ENCODE data around the gene IHH.

Gene IHH

DNA sequence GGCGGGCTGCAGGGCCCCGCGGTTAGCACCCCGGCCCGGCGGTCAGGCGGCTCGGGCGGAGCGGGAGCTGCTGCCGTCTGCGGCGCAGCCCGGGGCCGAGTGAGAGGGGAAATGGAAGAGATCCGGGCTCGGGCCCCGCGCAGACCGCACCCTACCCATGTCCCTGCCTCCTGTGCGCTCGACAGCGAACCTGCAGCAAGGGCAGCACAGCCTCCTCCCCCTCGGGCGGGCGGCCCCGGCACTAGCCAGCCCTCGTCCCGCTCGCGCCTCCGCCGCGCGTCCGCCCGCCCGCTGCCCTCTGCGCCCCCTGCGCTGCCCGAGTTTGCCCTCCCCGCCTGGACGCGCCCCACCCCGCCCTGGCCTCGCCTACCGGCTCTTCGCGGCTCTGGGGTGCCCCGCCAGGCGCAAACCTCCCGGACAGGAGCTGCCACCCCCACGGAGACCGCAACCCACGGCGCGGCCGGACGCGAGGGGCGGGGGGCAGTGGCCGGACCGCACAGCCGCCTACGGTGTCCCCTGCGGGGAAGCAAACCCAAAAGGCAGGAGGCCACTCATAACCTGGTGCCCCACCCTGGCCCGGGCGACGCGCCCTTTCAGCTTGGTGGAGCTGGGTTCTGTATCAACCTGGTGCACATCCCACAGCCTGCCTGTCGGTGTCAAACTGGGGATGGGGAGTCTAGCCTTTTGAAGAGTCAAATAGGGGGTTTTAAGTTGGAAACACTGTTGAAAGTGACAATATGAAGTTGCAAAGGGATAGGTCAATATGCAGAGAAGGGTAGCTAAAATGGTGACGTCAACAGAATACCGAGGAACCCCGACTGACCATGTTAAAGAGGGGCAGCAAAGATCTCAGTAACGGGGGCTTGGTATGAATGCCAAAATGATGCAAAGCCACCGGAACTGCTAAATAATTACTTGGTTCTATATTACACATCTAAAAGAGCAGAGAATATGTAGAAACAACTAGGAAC, at the start of gene IHH:
IHH (minus strand) TSS at position 101 of the 971 bp plus-strand sequence. CDS start 454 bp downstream, outside the sequence.
- DNase-seq, result peak; percentile 25 to 32

DNA sequence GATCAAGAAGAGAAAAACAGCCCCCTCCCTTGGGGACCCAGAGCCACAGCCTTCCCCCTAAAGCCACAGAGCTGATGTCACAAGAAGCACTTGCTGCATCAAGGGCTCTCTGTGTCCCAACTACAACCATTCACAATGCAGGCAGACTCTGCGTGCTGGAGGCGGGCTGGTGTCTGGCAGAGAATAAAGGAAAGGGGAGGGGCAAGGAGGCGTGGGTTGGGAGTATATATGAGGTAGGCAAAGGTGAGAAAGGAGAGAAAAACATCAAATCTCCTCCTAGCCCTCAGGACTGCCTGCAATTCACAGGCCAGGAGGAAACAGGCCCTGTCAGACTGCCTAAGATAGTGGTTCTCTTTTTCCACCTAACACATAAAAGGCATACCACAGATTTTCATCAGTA, 48.8 kb upstream of the IHH start:
- peak; percentile 60 to 70 for DNase-seq

DNA sequence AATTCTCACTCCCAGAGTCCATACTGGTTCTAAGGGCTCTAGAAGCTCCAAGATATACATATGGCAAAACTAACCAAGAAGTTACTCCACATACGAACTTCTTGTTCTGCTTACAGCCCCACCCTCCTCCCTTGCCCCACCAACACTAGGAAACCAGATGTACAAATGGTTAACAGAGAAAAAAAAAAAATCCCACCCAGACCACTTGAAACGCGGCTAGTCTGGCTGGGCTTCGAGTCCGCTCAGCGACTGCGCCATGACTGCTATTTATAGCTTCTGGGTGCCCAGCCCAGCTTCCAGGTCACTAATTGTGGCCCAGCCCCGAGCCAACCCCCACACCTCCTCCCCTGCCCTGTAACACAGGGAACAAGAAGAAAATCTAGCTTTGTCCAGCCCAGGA, 47.0 kb upstream of the IHH start:
- no peak for DNase-seq

DNA sequence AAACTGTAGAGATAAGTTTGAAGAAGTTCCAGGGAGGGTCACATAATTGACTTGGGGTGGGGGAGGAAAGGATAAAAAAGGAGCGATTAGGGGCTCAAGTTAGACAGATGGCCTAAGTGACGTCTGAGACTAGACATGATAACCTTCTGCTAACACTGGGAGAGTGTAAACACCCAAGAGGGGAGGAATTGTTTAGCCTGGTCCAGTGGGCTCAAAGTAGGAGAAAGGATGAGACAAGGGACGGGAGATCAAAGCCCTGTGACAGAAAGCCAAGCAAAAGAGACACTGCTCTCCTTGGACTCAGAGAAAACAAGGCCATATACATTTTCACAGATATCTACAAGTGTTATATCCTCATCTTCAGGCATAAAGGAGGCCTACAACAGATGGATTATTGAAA, 45.5 kb upstream of the IHH start:
- no peak for DNase-seq

DNA sequence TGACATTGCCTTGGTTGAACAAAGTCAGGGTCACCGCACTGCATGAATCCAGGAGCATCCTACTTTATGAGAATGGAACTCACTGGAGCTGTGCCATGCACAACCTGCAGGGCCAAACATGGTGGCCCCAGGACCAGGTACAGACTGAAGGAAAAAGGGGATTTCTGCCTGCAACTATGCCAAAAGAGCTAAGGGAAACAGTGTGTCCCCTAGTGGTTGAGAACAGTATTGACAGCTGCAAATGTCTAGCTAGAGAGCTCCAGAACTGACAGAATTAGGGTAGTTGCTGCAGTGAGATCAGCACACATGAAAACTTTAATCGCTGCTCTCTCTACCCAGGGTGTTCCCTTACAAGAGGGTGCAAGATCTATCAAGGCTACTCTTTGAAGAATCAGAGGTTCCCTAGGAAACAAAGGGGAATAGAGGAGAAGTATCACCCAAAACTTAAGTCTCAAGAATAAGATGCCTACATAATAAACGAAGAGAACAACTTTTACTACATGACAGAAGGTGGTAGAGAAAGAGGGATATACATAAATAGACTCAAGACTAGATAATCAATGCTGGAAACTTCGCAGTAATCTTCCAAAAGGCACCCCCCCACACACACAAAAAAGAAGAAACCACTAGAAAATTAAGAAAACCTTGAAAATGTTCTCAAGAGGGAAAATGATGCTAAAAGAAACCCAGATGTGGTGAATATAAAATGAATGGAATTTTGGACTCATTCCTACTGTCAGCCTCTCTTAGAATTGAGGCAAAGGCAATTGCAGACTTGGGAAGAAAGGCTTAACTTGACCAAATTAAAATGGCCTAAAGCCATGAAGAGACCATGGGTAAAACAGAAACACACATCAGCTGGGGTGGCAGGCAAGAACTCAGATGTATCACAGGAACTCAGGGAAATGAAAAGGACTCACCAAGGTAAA, 43.6 kb upstream of the IHH start:
- peak in 1 of 2 experiments; percentile 25 for DNase-seq

DNA sequence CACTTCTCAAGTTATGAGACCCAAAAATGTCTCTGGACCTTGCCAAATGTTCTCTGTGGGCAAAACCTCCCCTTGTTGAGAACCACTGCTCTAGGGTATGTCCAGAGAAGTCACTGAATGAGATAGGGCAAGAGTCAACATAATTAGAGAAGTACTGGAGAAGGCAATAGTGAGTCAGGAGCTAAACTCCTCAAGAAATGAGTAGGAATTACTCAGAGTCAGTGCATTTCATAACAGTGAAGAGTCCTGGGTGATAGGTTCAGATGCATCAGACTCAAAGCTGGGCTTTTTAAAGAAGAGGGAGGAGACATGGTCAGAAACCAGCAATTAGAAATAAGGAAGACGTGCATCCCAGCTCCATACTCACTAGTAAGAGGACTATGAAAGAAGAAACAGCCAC, 38.6 kb upstream of the IHH start:
- DNase-seq, result no peak

DNA sequence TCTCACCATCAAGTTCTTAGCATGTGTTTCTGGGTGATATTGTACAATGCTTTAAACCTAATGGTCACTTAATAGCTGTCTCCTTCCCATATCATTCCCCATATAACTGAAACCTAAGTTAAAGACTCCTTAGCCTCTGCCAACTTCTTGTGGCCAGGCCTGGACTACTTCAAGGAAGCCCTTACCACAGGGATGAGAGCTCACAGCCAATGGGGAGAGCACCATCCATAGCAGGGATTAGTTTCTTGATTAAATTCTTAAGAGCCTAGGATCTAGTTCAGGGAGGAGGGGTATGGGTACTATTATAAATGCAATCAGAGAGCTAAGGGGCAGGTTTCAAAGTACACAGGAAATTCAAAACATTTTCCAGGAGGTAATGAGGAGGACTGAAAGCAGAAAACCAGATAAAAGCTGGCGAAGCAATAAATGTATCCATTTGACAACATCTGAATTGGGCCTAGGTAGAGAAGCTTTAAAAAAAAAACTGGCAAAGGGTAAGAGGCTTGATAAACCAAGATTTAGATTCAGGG, 34.8 kb upstream of the IHH start:
- DNase-seq, result no peak

DNA sequence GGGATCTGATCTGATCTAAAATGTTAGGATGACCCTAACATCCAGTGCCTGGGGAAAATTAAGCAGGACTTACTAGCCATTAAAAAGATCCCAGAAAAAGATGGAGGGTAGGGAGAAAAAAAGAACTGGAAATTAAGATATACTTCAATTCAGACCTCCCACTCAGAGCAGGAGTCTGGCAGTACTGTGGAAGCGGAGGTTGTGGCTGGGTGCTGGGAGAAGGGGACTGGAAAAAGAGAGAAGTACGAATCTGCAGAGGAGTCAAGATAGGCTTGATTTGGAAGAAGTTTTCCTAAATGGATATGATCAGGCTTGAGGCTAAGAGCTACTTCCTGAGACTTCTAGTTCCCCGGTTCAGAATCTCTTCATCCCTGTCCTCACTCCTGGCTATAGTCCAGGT, 33.5 kb upstream of the IHH start:
- DNase-seq, result no peak

DNA sequence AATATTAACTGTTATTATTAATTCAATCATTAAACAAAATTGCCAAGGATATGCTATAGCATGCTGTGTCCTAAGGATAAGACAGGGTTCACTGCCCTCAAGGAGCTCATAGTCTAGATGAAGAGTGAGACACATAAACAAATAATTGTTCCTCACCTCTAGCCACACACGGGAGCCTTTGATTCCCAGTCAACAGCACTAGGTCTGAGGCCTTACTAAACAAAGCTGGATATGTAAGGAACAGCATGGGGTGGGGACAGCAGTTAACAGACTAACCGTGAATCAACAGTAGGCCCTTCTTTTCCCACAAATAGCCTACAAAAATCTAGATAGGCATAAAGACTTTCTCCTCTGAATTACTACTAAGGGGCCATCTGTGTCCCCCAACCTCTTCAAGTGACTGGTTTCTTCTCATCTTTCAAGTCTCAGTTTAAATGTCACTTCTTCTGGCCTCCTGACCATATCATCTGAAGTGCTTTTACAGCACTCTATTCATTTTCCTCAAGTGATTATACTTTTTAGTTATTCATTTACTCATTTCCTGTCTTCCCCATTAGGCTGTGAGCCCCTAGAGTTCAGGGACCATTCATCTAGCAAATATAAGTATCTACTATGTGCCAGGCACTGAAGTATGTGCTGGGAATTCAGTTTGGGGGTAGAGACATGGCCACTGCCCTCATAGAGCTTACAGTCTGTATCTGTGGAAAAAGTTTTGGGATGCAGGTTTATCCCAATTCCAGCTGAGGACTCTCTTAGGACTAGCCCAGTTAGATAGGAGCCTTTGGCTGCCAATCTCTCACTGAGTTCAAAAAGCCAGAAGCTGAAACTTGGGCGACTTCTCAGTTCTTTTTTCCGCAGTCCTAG, 29.9 kb upstream of the IHH start:
- no peak for DNase-seq

DNA sequence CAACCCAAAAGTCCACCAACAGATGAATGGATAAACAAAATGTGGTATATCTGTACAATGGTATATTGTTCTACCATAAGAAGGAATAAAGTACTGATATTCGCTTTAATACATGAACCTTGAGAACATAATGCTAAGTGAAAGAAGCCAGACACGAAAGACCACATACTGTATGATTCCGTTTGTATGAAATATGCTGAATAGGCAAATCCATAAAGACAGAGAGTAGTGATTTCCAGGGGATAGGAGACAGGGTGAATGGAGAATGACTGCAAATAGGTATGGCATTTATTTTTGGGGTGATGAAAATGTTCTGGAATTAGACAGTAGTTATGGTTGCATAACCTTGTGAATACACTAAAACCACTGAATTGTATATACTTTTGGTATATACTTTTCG, 28.6 kb upstream of the IHH start:
- DNase-seq, result no peak

DNA sequence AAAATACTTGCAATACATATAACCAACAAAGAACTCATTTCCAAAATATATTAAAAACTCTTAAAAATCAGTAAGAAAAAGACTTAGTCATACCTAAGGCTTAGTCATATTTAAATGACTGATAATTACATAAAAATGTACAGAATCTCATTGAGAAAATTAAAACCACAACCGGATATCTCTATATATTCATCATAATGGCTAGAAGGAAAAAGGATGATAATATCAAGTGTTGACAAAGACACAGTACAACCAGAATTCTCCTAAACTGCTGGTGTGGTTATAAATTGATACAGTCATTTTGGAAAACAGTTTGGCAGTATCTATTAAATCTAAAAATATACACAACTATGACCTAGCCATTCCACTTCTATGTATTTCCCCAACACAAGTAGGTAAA, 27.1 kb upstream of the IHH start:
- no peak for DNase-seq

DNA sequence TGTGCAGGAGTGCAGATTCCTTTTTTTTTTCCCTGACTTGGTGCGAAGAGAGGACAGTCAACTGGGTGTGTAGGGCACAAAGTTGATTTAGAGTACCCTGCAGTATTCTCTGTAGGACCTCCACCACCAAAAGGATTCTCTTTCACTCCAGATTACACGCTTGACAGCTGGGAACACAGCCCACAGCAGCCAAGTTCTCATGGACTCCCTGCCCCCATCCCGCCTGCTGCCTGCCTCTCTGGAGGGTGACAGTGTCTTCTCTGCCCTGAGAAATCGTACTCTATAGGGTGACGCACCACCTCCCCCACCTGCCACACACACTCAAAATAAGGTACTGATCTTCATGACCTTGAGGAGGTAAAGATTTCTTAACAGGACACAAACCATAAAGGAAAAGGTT, 26.6 kb upstream of the IHH start:
- DNase-seq, result no peak

DNA sequence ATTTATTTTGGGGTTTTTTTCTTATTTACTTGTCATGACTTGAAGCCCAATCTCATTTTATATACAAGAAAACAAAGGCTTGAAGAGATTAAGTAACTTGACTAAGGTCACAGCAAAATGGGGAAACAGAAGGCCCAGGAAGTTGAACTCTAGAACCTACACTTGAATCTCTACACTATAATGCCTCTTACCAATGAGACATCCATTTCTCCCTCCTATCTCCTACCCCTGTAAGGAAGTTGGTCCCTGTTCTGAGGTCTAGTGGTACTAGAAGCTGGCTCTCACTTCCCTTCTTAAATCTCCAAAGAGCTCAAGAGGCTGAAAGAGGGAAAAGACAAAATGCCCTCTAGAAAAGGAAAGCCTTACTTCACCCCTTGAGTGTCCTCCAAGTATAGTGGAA, 25.5 kb upstream of the IHH start:
- DNase-seq, result no peak

DNA sequence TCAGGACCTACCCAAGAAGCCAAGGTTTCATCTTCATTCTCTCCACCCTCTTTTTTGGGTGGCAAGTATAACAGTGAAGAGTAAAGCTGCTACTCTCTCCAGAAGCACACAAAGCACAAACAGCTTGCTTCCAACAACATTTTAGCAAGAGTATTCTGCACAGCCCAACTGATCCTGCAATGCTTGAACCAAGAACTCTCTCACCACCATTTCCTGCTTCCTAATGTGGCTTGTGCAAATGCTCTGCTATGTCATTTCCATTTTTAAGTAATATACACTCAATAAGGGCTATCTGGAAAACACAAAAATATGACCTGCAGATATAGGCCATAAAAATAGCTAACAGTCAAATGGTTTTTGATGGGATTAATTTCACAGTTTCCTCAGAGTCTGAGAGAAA, 24.1 kb upstream of the IHH start:
- no peak for DNase-seq

DNA sequence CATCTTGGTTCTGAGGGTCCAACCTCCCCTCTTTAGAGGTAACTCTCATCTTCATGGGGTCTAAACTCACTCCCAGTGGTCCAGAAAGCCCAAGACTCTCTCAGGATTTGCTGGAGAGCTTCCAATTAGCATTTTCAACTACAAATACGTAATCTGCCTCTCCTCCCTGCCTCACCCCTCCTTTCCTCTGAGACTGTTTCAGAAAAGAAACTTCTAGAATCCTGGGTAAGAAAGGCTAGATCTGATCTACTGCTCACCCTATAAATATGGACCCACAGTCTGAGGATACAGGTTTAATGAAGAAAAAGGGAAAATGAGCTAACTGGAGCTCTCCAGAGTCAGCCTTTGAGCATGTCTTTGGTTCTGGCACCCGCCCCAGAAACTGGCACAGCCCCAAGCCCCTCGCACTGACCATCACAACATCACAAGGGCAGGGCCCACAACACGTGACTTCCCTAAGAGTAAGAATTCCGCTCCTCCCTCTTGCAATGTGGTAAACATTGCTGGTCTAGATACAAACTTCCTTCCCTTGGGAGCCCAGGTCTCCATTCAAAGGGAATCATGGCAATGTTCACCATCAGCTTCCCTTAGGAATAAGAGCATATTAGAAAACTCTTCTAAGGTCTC, 21.7 kb upstream of the IHH start:
- DNase-seq, result no peak

DNA sequence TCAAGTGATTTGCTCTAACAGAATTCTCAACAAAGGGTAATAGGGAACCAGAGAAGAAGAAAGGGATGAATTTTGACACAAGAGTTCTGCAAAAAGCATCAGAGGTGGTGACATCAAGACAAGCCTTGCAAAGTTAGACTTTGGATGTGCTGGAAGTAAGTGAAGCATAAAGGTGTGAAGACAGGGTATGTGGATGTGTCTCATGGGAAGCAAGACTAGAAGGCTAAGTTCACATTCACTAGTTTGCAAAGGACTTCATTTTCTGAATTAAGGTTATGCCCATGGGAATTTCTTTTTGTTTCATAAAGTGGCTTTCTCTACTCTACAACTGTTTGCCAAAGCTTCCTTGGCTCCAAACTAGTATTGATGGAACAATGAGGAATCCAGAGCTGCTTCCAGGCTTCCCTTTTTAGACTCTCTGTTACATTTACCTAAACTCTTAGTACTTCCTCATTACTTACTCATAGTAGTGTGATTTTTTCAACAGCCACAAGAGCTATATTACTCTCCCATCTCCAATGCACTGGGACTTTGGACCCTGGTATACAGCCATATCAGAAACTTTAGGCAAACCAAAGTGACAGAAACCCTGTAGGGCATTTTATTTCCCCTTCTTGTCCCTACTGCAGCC, 21.1 kb upstream of the IHH start:
- DNase-seq, result no peak

DNA sequence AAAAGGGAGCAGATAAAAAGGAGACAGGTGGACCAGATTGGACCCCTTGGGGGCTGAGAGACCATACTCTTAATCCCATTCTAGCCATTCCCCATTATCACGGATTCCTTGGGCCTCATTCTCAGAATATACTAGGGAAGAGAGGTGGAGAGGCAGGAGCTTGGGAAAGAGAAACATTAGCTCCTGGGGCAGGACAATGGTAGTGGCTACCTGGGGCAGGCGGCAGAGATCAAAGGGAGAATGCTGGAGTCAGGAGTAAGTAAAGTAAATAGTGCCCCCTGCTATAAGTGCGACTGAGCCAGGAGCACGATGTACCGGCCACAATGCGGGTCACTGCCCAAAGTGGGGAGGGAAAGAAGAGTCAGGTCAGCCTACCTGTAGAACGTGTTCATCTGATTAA, 20.4 kb upstream of the IHH start:
- DNase-seq, result no peak

DNA sequence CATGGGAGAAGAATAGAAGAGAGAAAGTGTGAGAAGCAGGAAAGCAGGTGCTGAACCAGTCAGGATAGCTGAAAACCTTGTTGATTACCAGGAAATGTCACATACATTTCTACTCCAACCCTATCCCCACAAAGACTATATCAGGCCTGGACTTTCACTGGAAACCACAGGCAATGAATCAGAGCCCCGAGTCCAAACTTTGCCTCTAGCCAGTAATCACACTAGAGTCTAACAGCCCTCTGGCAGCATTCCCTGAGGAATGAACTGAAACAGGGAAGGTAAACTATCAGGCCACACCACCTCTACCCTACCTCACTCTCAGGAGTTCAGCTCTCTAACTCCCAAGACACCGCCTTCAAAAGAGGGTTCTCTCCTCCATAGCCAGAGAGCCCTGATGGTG, 18.7 kb upstream of the IHH start:
- no peak for DNase-seq

DNA sequence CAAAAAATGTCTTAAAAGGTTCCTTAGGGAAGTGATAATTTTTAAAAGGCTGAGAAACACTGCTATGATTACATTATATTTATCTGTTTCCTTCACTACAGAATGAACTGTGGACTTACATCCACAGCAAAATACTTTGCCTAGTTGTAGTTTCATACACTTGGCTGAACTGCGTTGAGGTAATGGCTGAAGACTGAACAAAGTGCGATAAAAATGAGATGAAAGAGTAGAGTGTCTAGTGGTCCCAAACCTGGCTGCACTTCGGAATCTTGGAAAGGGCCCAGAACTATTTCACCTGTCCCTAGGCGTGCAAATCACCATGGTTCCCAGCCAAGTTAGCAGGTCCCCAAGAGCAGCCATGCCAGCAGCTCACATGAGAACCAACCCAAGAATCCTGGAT, 18.2 kb upstream of the IHH start:
- no peak for DNase-seq

DNA sequence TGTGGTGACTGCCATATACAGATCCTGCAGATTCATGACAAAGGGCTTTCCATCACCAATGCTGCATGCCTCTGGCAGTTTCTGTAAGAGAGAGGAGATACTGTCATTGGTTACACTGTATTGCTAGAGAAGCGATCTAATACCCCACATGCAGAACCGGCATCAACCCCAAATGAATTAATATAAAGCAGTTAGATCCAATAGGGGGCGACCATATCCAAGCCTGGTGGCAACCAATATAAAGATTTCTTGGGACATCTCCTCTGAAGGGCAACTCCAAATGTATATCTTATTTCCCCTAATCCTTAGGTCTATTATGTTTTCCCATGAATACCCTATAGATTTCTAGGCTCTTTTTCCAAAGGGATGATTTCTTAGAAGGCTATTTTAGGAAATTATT, 17.4 kb upstream of the IHH start:
- no peak for DNase-seq

DNA sequence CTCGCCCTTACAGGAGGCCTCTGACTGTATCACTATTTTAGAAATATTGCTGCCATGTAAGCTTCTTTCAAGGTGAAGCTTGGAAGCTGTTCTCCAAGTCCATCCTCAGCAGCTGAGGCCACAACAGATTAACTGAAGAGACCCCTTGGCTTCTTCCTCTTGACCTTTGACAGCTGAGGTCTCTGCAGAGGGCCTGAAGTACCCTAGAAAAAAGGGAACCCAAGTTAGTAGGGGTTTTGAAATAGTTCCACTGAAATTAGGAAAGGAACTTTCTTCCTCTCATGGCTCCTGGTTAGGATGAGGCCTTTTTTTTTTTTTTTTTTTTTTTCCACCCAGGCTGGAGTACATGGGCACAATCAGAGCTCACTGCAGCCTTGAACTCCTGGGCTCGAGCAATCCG, 15.5 kb upstream of the IHH start:
- DNase-seq, result no peak
